Right atrium auricular region (tissue), 2 donors: ENCODE results near the gene ENTREP1. TPM values are rescaled to one million over a fixed set of nuclear protein-coding genes. Genes with fewer than 3 reads are reported as not detected.

ENCODE experiments used
- DNase-seq: peaks from one replicate; pipeline ENCODE4 v3.0.0-alpha.2; 2019; ENCODE audit warnings: low spot score
- H3K27ac ChIP-seq, 2 donors: fragments of 200-600 bp; sonication (generic); 1 replicate in 1 of 2; 2 replicates in 1 of 2; pipeline ENCODE4 v1.5.1; 2016 to 2019
- H3K27me3 ChIP-seq, 2 donors: fragments of 200-600 bp; sonication (generic); one replicate each; pipeline versions ENCODE4 v1.5.1 to v1.6.0; 2017 to 2019
- H3K36me3 ChIP-seq: fragments of 200-600 bp; sonication (generic); one replicate; pipeline ENCODE4 v1.5.1; 2016
- H3K4me1 ChIP-seq, 2 donors: fragments of 200-600 bp; sonication (generic); one replicate each; pipeline versions ENCODE4 v1.5.1 to v1.6.0; 2017 to 2019
- H3K4me3 ChIP-seq, 2 donors: fragments of 200-600 bp; sonication (generic); 1 replicate in 1 of 2; 2 replicates in 1 of 2; pipeline ENCODE4 v1.5.1; 2017 to 2019; ENCODE audit warnings: mild to moderate bottlenecking in 1 of 2, moderate library complexity in 1 of 2
- H3K9me3 ChIP-seq, 2 donors: fragments of 200-600 bp; sonication (generic); one replicate each; pipeline ENCODE4 v1.5.1; 2019
- CTCF ChIP-seq, 2 donors: fragments of 200-600 bp; sonication (generic); IDR thresholded peaks; one replicate each; pipeline ENCODE4 v1.5.1; 2019; ENCODE audit warnings: antibody characterized with exemption in 2 of 2
- total RNA-seq, 2 donors: library from RNA; depleted of rRNA; stranded (reverse); fragments of >200 nt; gene quantifications; one replicate each; pipeline ENCODE4 v1.1.0, GENCODE V29; 2016

Gene ENTREP1
- total RNA-seq, 2 donors from 2014 or later = 12.1 to 16.2 TPM

GRCh38 chr9:69391487-69391886 lies 66.5 kb downstream of the ENTREP1 start:
- Histone ChIP-seq H3K4me1 (peaks cover 0 to 37% of the 10 kb centered on the region in 2 donors), H3K27me3 (no peaks in the 10 kb centered on the region), H3K27ac (peak overlapping the region; percentile 77 to 91), H3K4me3 (no peak overlapping the region), H3K9me3 (no peaks in the 10 kb centered on the region), H3K36me3 (peaks cover 19% of the 10 kb centered on the region)
- TF ChIP-seq CTCF (IDR thresholded peaks at IDR 0.05) = no peak
- DNase-seq = no peak

- H3K9me3 ChIP-seq = no peaks in the 10 kb centered on the region
- H3K27ac ChIP-seq = peak overlapping the region; percentile 77 to 91
- no peak for TF ChIP-seq CTCF (IDR thresholded peaks at IDR 0.05)
- no peaks in the 10 kb centered on the region for H3K27me3 ChIP-seq
- peaks cover 17% of the 10 kb centered on the region for H3K36me3 ChIP-seq
- no peak for DNase-seq
- peaks cover 0 to 33% of the 10 kb centered on the region in 2 donors for H3K4me1 ChIP-seq
- no peak overlapping the region for H3K4me3 ChIP-seq
These were observed 66.9 kb downstream of the ENTREP1 start for GRCh38 chr9:69391946-69392345.

GRCh38 chr9:69392826-69393225 lies 67.8 kb downstream of the ENTREP1 start:
- Histone ChIP-seq H3K27ac (peak overlapping the region; percentile 77 to 91), H3K27me3 (no peaks in the 10 kb centered on the region), H3K4me1 (peaks cover 0 to 31% of the 10 kb centered on the region in 2 donors), H3K9me3 (no peaks in the 10 kb centered on the region), H3K36me3 (peaks cover 10% of the 10 kb centered on the region), H3K4me3 (no peak overlapping the region)
- no peak for DNase-seq
- TF ChIP-seq CTCF (IDR thresholded peaks at IDR 0.05) = no peak

- no peak overlapping the region for H3K4me3 ChIP-seq
- no peaks in the 10 kb centered on the region for H3K9me3 ChIP-seq
- H3K27me3 ChIP-seq = no peaks in the 10 kb centered on the region
- peaks cover 0 to 35% of the 10 kb centered on the region in 2 donors for H3K4me1 ChIP-seq
- TF ChIP-seq CTCF (IDR thresholded peaks at IDR 0.05) = no peak
- peaks cover 4% of the 10 kb centered on the region for H3K36me3 ChIP-seq
- peak overlapping the region; percentile 77 to 91 for H3K27ac ChIP-seq
- DNase-seq = no peak
These were observed 68.4 kb downstream of the ENTREP1 start for GRCh38 chr9:69393425-69393824.

DNA sequence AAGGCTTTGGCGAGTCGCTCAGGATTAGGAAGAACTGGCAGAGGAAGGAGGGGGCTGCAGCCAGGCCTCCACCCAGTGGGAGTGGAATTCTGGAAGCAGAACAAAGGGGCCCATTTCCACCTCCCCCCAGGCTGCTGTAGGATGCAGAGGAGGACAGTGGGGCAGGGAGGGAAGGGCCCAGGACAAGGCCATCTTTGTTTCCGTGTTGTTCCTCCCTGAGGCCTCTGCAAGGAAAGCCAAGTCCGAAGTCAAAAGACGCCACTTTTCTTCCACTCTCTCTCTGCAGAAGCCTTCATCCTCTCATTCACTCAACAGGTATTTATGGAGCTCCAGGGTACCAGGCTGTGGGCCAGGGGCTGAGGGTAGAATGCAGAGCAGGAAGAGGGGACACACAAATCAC lies 70.7 kb downstream of the ENTREP1 start:
- H3K27me3 ChIP-seq = no peaks in the 10 kb centered on the region
- H3K4me3 ChIP-seq = no peak overlapping the region
- TF ChIP-seq CTCF (IDR thresholded peaks at IDR 0.05) = no peak
- peaks cover 0 to 35% of the 10 kb centered on the region in 2 donors for H3K4me1 ChIP-seq
- no peaks in the 10 kb centered on the region for H3K9me3 ChIP-seq
- peak overlapping the region in 1 of 2 donors; percentile 88 for H3K27ac ChIP-seq
- DNase-seq = no peak
- H3K36me3 ChIP-seq = no peaks in the 10 kb centered on the region

DNA sequence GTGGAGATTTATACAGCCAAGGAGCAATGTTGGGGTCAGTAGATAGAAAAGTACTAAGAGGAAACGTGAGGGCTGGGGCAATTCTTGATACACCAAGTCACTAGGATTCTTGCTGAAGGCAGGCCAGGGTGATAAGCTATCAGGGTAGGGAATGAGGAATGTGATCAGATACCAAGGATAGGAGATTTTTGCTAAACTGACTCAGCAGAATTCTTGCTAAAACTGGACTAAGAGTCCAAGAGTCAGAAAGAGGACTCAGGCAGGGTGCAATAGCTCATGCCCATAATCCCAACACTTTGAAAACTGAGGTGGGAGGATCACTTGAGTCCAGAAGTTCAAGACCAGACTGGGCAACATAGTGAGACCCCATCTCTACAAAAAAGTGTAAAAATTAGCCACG lies 71.7 kb downstream of the ENTREP1 start:
- H3K36me3 ChIP-seq = no peaks in the 10 kb centered on the region
- H3K4me1 ChIP-seq = peaks cover 0 to 27% of the 10 kb centered on the region in 2 donors
- no peaks in the 10 kb centered on the region for H3K27me3 ChIP-seq
- H3K27ac ChIP-seq = peak overlapping the region; percentile 16 to 88
- DNase-seq = no peak
- no peak for TF ChIP-seq CTCF (IDR thresholded peaks at IDR 0.05)
- no peaks in the 10 kb centered on the region for H3K9me3 ChIP-seq
- no peak overlapping the region for H3K4me3 ChIP-seq
